Measurements from ENCODE around the gene GRK7.
A peak's percentile ranks its signal among the peaks of the same experiment; 100 is the strongest.

The GRK7 gene, protein sequence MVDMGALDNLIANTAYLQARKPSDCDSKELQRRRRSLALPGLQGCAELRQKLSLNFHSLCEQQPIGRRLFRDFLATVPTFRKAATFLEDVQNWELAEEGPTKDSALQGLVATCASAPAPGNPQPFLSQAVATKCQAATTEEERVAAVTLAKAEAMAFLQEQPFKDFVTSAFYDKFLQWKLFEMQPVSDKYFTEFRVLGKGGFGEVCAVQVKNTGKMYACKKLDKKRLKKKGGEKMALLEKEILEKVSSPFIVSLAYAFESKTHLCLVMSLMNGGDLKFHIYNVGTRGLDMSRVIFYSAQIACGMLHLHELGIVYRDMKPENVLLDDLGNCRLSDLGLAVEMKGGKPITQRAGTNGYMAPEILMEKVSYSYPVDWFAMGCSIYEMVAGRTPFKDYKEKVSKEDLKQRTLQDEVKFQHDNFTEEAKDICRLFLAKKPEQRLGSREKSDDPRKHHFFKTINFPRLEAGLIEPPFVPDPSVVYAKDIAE (N-terminal part only)

GRCh38 chr3:141763088-141763750 is at the start of gene GRK7:
TSS of gene GRK7 (plus strand) at chr3:141763408. CDS start at chr3:141778285, 14,877 bp downstream.
- DNase-seq: no peak

- no peak for DNase-seq
Measured at GRCh38 chr3:141714671-141715070, 48.5 kb upstream of the GRK7 start.

- no peak for DNase-seq
Measured at GRCh38 chr3:141722081-141722480, 41.1 kb upstream of the GRK7 start.

GRCh38 chr3:141722648-141723047 is 40.6 kb upstream of the GRK7 start:
- DNase-seq: no peak

- no peak for DNase-seq
Measured at GRCh38 chr3:141723255-141723654, 40.0 kb upstream of the GRK7 start.

GRCh38 chr3:141724186-141724585 is 39.0 kb upstream of the GRK7 start:
- no peak for DNase-seq

GRCh38 chr3:141725036-141725435 is 38.2 kb upstream of the GRK7 start:
- DNase-seq: no peak

DNA sequence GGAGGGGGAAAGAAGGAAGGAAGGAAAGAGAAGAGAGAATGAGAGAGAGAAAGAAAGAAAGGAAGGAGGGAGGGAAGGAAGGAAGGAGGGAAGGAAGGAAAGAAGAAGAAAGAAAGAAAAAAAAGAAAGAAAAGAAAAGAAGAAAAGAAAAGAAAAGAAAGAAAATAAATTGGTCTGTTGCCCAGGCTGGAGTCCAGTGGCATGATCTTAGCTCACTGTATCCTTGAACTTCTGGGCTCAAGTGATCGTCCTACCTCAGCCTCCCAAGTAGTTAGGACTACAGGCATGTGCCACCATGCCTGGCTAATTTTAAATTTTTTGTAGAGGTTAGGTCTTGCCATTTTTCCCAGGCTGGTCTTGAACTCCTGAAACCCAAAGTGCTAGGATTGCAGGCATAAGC is 36.7 kb upstream of the GRK7 start:
- DNase-seq: no peak

- DNase-seq: no peak
Measured at GRCh38 chr3:141728355-141728892, 34.8 kb upstream of the GRK7 start.

DNA sequence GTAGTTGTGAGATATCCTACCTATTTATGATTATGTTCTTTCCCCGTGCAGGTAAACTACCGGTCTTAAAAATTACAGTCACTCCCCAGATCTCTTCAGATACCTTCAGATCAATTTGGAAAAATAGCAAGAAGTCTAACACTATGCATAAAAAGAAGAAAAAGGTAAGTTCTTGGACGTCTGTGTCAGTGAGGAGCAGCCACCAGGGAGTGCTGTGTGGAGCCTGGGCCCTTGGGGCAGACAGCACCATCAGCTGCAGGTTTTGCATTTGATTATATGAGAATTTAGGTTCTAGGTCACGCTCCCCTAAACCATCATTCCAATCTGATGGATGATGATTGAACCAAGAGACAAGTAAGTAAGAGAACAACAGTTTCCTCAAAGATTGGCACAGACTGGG is 34.0 kb upstream of the GRK7 start:
- no peak for DNase-seq

GRCh38 chr3:141735176-141735575 is 28.0 kb upstream of the GRK7 start:
- no peak for DNase-seq

DNA sequence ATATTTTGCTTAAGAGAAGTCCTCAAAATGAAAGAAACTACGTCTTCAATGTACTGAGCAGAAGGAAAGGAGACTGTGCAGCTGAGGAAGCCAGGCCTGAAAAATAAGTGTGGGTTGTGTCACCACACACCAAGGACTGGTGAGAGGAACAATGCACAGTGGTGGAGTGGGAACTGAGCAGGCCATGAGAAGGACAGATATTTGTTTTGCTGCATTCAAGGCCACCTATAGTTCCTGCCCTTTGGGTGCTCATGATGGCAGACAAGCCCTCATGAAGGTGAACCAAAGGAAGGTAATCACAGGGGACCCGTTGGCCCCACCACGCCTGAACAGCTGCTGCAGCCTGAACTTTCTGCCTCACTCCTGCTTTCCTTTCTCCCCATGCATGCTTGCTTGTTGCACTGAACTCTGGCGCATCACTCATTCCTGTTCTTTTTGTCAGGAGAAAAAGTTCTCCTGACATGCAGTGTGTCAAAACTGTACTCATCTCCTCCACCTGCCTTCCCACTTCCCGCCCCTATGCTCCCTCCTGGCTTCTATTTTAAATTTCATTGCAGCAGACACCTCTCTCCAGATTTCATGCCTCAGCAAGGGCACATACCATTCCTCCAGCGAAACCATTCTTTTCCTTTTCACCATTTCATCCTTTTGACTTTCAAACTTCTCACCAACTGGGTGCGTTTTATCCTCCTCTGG is 27.3 kb upstream of the GRK7 start:
- no peak for DNase-seq

DNA sequence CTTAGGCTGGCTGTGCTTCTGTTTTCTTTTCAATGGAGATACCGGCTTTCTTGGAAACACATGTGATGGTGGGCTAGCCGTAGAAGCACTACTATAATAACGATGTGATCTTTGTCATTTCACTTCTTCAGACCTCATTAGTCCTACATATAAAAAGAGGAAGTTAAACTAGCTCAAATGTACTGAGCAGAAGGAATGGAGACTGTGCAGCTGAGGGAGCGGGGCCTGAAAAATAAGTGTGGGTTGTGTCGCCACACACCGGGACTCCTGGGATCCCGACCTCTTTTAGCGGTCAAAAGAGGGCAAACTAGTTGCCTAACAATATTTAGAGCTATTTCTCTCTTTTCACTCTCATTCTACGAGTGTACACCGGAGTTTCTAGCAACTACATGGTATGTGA is 26.1 kb upstream of the GRK7 start:
- no peak for DNase-seq

- DNase-seq: no peak
Measured at GRCh38 chr3:141737678-141738021, 25.6 kb upstream of the GRK7 start.

DNA sequence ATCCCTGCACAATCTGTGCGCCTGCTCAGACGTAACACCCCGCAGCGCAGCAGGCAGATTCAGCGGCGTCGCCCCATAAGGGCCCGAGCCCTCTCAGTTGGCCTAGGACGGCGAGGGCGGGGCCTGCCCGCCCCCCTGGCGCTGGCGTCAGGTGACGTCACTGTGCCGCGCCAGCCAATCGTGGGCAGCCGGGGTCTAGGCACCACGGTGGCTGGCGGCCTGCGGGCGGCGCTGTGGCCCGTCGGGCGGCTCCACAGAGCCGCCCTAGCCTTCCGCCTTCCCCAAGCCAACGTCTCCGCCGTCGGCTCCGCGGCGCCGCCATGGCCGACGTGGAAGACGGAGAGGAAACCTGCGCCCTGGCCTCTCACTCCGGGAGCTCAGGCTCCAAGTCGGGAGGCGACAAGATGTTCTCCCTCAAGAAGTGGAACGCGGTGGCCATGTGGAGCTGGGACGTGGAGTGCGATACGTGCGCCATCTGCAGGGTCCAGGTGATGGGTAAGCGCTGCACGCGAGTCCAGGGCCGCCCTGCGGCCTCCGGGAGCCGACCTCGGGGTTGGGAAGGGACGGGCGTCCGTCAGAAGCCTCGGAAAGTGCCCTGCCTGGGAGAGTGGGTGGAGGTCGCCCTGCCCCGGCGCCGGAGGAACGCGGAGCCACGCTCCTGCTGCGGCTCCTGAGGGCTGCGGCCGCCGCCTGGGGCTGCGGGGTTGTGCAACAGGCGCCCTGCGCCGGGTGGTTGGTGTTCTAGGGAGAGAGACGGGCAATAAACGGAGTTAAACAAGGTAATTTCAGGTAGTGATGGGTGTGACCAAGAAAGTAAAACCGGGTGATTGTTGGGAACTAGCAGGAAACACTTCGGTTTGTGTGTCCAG is 25.0 kb upstream of the GRK7 start, which contains the start of gene RNF7:
TSS of gene RNF7 (plus strand) at position 277 of the 869 bp plus-strand sequence. CDS start at position 321, 44 bp downstream.
- DNase-seq: peak; percentile 98

DNA sequence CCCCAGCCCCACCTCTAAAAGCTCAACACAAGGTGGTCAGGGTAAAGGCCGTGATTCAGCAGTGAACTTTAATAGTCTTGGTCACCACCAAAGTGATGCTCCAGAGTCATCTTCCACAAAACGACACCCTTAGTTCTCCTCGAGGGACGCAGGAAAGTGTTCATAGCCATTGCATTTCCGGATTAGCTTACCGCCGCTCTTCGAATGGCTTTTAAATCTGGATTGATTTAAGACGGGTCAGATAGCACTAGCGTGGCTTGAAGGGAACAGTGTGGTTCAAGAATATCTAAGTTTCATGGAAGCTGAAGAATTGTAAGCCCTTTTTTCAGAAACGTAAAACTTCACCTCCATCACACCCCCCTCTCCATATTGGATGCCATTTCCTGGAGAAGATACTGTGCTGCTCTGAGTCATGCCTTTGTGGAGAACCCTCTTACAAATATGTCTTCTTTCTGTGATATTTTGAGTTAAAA is 24.3 kb upstream of the GRK7 start:
- DNase-seq: no peak

GRCh38 chr3:141739731-141740130 is 23.5 kb upstream of the GRK7 start:
- no peak for DNase-seq

- no peak for DNase-seq
Measured at GRCh38 chr3:141740349-141740748, 22.9 kb upstream of the GRK7 start.

DNA sequence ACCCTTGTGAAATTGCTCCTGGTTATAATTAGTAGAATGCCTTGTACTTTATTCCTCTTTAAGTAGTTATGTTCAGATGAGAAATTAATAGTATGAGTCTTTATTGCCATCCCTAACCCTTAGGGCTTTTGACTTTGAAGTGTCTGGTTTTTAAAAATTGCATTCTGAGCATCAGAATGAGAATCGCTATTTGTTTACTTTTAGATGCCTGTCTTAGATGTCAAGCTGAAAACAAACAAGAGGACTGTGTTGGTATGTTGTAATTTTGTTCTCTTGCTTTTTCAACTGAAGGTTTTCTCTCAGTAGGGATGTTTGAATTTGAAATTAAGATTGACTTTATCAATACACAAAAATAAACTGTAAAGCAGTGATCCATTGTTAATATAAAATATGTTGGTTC is 19.9 kb upstream of the GRK7 start:
- DNase-seq: no peak

GRCh38 chr3:141746962-141747361 is 16.2 kb upstream of the GRK7 start:
- DNase-seq: no peak

- DNase-seq: no peak
Measured at GRCh38 chr3:141753399-141753798, 9.8 kb upstream of the GRK7 start.

GRCh38 chr3:141754032-141754431 is 9.2 kb upstream of the GRK7 start:
- no peak for DNase-seq
